Left ventricle myocardium superior (tissue), 1 donor: Measurements from ENCODE around the gene AARSD1. TPM values are rescaled to one million over a fixed set of nuclear protein-coding genes. Genes with fewer than 3 reads are reported as not detected.
"Not testable (repeated sequence)": the region's sequence is repeated elsewhere in the genome, so short reads cannot be mapped to it uniquely, and the experiment has no call there.

ENCODE experiments used
- ATAC-seq: fragments of 200-7000 bp; cut with Tn5 transposase; one replicate; pipeline ENCODE4 v1.9.1; 2020; ENCODE audit warnings: mild to moderate bottlenecking, moderate library complexity
- DNase-seq: peaks from one replicate; pipeline ENCODE4 v3.0.0-alpha.2; 2020
- intact Hi-C: fragments of 100-400 bp; cut with micrococcal nuclease; formaldehyde crosslinking; loops from one replicate; pipeline ENCODE4 v1.11.0; 2022
- total RNA-seq: library from RNA; stranded (reverse); fragmentation: NEBNext Ultra II Directional; extraction: Animal tissue kit (Norgen Biotek cat#: 25700); gene quantifications from one replicate; pipeline ENCODE4 v1.2.1, GENCODE V29; 2021
- donor health status: DM: no; HTN: yes; CAD: no; lungs with severe emphysema.

Gene AARSD1
- total RNA-seq, 1 donor from 2014 or later: 31.5 TPM

DNA sequence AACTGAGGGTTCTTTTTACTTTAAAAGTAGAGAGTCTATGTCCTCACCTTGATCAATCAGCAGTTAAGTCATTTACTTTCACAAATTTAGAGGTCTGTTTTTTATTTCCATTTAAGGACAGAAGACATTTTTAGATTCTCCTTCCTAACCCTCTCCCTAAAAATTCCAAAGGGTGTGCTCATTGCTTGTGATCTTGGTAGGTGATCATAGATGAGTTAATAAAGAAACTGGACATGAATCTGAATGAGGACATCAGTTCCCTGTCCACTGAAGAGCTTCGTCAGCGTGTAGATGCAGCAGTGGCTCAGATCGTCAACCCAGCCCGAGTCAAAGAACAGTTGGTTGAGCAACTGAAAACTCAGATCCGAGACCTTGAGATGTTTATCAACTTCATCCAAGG is 24.9 kb upstream of the AARSD1 start:
- intact Hi-C loops: no loop called here
- no peak for ATAC-seq

DNA sequence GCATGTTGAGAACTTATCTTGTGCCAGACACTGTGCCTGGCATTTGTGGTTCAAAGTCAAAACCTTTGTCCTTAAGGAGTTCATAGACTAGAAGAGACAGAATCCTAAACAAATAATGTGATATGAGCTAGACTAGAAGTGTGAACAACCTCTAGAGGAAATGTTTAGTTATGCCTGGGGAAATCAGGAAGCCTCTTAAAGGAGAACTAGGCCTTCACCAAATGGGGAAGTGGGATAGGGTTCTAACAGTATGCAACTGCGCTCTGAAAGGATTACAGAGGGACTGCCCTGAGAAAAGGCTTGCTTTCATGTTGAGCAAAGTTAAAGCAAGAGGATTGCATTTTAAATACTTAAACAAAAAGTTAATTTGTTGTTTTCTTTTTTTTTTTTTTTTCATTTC is 21.0 kb upstream of the AARSD1 start:
- ATAC-seq (no peak), DNase-seq (no peak)
- intact Hi-C loops: no loop called here

More for the DNA sequence above, 24.9 kb upstream of the AARSD1 start:
- no peak for DNase-seq

DNA sequence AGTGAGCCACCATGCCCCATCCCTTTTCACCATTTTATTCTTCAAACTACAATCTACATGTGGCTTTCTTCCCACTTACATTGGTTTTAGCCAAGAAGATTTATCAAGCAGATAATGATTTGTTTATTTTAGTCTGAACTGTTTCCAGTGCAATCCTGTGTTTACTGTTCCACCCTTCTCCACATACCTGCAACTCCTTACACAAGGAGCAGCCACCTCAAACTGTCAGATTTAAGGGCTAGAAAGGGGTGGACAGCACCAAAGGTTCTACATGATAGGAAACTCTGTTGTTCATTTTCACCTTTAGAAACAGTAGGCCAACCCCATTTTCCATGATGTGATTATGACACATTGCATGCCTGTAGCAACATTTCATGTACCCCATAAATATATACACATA is 18.0 kb upstream of the AARSD1 start:
- ATAC-seq: no peak
- intact Hi-C loops: no loop called here
- DNase-seq: no peak

DNA sequence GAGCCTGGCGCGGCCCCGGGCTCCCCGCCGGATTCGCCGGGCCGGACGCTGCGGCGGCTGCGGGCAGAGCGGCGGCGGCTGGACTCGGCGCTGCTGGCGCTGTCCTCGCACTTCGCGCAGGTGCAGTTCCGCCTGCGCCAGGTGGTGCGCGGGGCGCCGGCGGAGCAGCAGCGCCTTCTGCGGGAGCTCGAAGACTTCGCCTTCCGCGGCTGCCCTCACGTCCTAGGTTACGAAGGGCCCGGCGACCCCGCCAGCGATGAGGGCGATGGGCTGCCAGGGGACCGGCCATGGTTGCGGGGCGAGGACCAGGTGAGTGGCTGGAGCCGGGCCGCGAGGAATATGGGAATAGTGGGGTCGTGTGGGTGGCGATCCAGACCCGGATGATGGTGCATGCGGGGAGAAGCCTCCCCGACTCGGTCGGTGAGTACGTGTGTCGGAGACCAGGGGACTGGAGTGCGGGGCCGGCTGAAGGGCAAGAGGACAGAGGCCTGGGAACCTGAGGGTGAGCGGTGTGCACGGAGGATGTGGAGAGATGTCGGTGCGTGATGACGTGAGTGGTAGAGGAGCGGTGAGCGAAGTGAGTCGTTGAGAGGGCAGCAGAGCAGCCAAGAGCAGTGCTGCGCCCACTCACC is 16.6 kb upstream of the AARSD1 start:
- ATAC-seq (peak; percentile 65), DNase-seq (peak; percentile 58)
- intact Hi-C loops: no loop called here

DNA sequence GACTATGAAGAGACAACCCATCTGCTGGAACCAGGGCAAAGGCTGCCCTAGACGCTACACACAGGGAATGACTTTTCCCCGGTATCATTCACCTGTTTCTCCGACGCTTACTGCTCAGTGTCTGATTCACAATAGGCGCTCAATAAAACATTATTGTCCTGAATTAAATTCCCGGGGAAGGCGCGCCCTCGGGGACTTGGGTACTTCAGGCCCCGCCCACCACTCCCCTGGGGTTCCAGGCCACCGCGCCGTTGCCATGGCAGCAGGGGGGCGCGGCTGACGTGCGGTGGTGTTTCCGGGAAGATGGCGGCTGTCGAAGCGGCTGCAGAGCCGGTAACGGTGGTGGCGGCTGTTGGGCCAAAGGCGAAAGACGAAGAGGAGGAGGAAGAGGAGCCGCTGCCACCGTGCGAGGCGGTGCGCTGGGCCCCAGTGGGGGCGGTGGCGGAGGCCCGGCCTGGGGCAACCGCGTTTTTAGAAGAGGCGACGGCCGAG is 16.1 kb upstream of the AARSD1 start, which contains the start of gene RUNDC1:
RUNDC1 (plus strand) TSS at position 292 of the 492 bp plus-strand sequence; CDS start at position 304, 12 bp downstream.
- intact Hi-C loops: no loop called here
- ATAC-seq: peak; percentile 95
- peak; percentile 97 for DNase-seq

DNA sequence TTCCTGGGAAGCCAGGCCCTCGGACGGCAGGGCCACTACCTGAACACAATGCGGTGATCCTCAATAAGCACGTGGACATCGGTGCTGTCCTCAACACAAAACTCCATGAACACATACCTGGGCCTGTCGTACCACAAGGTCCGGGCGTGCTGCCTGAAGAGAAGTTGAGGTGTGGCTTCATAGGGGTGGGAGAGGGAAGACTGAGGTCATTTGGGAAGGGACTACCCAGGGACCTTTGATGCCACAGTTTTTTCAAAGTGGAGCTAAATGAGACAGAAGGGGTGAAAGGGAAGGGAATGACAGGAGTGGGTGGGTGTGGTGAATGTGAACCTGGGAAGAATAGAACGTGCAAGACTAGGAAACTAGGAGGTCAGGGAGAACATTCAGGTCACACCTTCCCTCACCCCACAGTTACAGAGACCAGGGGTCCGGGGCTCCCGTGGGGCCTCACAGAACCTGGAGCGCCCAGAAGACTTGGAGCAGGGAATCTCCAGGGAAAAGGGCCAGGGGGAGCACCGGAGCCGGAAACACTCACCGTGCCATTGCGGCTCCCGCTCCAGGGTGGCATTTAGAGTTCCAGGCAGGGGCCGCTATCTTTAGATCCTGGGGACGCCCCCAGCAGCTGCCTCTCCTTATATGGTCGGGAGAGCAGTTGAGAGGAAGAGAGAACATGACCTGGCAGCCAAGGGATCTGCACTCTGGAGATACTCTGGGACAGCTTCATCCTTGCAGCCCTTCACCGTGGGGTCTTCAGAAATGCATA is 15.4 kb upstream of the AARSD1 start, which contains the start of gene PTGES3L:
PTGES3L (minus strand) TSS at position 570 of the 763 bp plus-strand sequence; CDS start at position 543, 27 bp downstream.
- peak; percentile 68 for DNase-seq
- ATAC-seq: peak; percentile 85
- intact Hi-C loops: no loop called here

DNA sequence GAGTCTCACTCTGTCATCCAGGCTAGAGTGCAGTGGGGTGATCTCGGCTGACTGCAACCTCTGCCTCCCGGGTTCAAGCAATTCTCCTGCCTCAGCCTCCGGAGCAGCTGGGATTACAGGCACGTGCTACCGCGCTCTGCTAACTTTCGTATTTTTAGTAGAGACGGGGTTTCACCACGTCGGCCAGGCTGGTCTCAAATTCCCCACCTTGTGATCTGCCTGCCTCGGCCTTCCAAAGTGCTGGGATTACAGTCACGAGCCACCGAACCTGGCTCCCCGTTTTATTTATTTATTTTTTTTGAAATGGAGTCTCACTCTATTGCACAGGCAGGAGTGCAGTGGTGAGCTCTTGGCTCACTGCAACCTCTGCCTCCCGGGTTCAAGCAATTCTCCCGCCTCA is 11.4 kb upstream of the AARSD1 start:
- intact Hi-C loops, ATAC-seq, DNase-seq: not testable (repeated sequence)

DNA sequence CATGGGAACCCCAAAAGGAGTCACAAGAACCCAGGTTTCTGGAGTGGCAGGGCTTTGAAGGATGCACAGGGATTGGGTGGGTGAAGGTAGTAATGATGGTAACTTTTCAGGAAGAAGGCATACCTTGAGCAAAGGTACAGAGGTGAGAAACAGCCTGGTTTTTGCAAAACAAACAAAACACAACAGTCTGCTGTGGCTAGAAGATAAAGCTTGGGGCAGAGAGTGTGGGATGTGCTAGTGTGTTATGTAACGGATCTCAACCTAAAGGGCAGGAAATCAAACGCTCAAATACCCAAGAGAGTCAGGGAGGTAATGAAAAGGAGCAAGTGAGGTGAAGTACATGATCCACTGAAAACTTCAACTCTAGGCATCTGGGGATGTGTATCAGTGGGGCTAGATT is 11.0 kb upstream of the AARSD1 start:
- intact Hi-C loops: no loop called here
- no peak for DNase-seq
- ATAC-seq: no peak

DNA sequence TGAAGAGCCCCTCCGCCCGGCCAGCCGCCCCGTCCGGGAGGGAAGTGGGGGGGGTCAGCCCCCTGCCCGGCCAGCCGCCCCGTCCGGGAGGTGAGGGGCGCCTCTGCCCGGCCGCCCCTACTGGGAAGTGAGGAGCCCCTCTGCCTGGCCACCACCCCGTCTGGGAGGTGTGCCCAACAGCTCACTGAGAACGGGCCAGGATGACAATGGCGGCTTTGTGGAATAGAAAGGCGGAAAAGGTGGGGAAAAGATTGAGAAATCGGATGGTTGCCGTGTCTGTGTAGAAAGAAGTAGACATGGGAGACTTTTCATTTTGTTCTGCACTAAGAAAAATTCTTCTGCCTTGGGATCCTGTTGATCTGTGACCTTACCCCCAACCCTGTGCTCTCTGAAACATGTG is 9.1 kb upstream of the AARSD1 start:
- DNase-seq, ATAC-seq, intact Hi-C loops: not testable (repeated sequence)

DNA sequence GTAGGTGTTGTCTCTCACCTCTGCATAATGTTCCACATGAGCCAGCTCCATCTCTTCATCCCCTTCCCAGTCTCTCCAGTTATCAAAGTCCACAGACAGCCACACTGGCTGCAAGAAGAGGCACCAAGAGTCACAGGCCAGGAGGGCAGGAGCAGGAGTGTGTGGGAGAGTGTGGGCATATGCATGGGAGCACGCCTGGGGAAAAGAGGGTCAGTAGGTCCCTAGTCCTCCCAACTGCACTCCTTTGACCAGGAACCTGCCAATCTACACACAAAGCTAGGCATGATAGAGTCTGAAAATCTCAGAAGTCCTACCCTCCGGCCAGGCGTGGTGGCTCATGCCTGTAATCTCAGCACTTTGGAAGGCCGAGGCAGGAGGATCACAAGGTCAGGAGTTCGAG is 7.3 kb upstream of the AARSD1 start:
- intact Hi-C loops: no loop called here
- DNase-seq (no peak), ATAC-seq (no peak)

DNA sequence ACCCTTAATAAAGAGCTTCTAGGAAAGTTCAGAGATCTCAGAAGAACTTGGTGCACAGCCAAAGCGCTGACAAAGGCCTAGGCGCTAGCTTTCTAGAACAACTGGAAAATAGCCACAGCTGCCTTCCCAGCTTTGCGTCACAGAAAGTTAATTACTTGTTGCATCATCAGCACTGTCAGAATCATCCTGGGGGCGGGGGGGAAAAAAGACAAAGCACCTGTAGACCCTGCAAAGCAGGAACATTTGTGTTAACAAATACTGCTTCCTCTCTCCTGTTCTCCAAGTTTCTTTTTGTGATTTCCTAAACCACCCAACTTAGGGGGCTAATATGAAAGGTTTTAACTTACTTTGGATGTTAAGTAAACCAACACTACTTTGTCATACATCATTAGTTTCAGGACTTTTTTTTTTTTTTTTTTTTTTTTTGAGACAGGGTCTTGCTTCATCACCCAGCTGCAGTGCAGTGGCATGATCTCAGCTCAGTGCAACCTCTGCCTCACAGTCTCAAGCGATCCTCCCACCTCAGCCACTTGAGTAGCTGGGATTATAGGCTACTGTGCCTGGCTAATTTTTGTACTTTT is 4.8 kb upstream of the AARSD1 start:
- intact Hi-C loops: no loop called here
- no peak for ATAC-seq
- DNase-seq: no peak

DNA sequence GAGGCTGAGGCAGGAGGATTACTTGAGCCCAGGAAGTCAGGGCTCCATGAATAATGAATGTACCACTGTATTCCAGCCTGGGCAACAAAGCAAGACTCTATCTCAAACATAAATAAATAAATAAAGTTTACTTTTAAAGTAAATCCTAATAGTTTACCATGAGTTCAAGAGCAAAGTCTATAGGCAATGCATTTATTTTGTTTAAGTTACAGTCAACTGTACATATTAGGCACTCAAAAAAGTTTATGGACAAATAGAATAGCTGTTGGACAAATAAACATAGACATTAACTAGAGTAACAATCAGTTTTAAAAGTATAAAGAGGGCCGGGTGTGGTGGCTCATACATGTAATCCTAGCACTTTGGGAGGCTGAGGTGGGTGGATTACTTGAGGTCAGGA is 3.7 kb upstream of the AARSD1 start:
- ATAC-seq (no peak), DNase-seq (no peak)
- intact Hi-C loops: no loop called here

DNA sequence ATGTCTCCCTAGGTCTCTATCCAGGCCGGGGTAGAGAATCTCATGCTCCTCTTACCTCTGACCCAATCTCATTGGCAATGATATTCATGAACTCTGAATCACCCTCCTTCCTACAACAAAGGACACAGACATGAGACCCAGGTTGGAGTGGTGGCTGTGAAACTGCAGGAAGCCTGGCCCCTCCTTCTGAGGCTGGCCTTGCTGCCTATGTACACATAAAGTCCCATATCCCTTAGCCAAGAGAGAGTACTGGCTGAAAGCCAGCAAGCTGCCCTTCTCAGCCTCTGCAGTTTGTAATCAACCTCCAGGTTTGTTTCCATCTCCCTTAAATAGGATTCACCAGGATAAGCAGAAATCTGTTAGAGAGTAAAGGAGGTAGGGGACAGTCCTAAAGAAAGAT is 10.6 kb downstream of the AARSD1 start:
- no peak for DNase-seq
- ATAC-seq: no peak
- intact Hi-C loops: no loop called here

DNA sequence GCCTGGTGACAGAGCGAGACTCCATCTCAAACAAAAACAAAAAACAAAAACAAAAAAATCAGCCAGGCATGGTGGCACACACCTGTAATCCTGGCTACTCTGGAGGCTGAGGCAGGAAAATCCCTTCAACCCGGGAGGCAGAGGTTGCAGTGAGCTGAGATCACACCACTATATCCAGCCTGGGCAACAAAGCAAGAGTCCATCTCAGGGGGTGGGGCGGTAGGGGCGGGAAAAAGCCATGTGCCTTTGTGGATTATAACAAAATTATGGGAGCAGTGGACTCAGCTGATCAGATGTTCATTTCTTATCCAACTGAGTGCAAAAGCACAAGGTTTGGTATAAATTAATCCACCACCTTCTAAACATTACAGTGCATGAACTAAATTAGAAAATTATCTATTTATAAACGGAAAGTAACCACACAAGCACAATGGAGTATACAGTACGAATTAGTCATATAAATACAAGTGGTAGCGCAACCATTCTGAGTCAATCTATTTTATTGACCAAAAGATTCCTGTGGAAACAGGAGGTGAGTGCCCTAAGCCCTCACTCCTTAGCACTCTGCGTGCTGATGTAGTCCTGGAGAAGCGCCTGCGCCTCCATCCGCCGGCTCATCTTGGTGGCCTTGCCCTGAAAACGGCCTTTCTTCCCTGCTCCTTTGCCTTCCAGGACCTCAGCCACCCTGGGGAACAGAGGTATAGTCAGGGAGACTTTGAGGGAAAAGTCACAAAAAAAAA is 14.0 kb downstream of the AARSD1 start:
- ATAC-seq: no peak
- intact Hi-C loops: no loop called here
- DNase-seq: no peak

DNA sequence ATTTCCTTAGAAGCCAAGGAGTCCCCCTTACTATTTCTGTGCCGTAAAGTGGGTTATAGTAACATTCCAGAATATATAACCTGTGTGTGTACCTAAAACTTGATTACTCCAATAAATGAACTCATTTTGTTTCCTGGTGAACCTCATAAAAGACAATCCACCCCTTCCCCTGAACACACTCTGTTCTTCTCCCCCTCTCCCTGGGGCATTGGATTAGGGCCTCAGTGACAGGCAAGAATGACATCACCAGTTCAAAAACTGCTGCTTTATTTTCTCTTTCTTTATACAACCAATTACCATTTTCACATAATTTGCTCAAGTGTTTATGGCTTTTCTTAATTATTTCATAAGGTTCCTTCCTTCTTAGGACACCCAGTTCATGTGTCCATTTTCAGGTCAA is 17.4 kb downstream of the AARSD1 start:
- intact Hi-C loops: no loop called here

DNA sequence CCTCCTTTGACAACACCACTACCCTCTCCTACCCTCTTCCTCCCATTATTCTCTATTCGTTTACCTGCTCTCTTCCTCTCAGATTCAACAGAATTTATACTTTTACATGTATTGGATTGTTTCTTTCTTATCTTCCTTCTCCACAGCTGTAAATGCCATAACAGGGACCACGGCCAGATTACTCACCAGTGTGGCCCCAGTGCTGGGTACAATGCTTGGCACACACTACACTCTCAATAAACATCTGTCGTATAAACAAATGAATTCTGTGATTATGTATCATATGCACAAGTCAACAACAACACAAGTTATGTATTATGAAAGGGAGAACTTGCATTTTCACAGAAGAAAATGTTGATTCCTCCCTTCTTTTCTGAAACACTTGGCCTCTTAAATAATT is 20.0 kb downstream of the AARSD1 start:
- DNase-seq (no peak), ATAC-seq (no peak)
- intact Hi-C loops: no loop called here

More for the DNA sequence above, 17.4 kb downstream of the AARSD1 start:
- DNase-seq (no peak), ATAC-seq (no peak)

DNA sequence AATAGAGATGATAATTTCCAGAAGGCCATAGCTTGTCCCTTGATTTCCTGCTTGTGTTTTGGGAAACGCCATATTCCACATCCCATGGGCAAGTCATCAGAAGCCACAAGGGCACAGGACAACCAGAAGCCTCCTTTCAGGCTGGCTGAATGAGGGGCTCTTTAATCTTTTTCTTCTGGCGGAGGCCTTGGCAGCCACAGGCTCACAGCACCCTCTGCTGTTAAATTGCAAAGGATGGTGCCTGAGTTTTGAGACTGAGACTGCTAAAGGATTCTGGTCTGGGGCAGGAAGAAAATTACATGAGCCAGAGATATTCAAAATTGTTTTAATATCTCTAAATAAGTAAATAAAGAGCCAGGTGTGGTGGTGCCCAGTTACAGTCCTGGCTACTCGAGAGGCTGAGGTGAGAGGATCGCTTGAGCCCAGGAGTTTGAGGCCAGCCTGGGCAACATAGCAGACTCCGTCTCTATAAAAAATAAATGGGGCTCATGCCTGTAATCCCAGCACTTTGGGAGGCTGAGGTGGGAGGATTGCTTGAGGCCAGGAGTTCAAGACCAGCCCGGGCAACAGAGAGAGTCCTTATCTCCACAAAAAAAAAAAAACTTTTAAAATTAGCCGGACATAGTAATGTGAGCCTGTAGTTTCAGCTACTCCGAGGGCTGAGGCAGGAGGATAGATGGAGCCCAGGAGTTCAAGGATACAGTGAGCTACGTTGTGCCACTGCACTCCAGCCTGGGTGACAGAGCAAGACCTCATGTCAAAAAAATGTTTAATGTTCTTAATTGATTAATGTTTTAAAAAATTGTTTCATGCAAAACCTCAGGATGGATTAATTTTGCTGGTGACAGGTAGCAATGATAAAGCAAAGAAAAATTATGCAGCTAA is 26.3 kb downstream of the AARSD1 start:
- intact Hi-C loops: loop anchor here (2.0 kb wide), 1 partner anchor 93 kb away; the partner anchor contains the start of gene AOC2
- ATAC-seq (peak; percentile 68), DNase-seq (no peak)

DNA sequence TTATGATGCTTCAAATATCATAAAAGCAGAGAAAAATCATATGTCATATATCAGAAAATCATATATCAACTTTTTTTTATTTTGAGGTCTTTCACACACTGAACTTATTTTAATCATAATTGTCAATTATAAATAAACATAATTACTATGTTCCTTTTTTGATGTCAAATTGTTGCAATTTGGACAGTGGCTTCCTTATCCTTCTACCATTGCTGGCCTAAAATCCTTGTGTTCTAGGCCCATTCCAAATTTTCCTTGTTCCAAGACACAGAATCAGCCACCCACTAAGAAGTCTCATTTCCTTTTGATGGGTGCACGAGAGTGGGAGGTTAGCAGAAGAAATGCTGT is 34.8 kb downstream of the AARSD1 start:
- DNase-seq: no peak
- no peak for ATAC-seq
- intact Hi-C loops: no loop called here
